HepG2 (cell line): ENCODE data around the gene TIRAP.

Source experiments
- CTCF ChIP-seq: sonication (generic); formaldehyde crosslinking; IDR thresholded peaks from 2 replicates; pipeline ENCODE4 v1.5.0; 2020; ENCODE audit warnings: mild to moderate bottlenecking, missing genetic modification reagents, moderate library complexity
- EZH2 ChIP-seq: conservative IDR thresholded peaks from 2 replicates; pipeline ENCODE4 v1.6.1; 2012; ENCODE audit warnings: mild to moderate bottlenecking, low read depth, low read length, moderate library complexity
- HMGXB4 ChIP-seq, 2 experiments: sonication (generic) in 1 of 2; formaldehyde crosslinking in 1 of 2; IDR thresholded peaks; 2 replicates each; pipeline versions ENCODE4 v1.4.0 to v1.6.1; 2018 to 2020; ENCODE audit warnings: missing genetic modification reagents in 2 of 2, borderline replicate concordance in 1 of 2, low read depth in 1 of 2, mild to moderate bottlenecking in 1 of 2, missing biosample characterization in 1 of 2
- MAX ChIP-seq: IDR thresholded peaks from 2 replicates; pipeline ENCODE4 v1.6.1; 2012; ENCODE audit warnings: inconsistent platforms
- POLR2A ChIP-seq, 2 experiments: IDR thresholded peaks; 2 replicates each; pipeline ENCODE4 v1.6.1; 2011; ENCODE audit warnings: low read depth in 2 of 2, low read length in 2 of 2, mild to moderate bottlenecking in 1 of 2, moderate library complexity in 1 of 2; ENCODE audit not compliant: insufficient read depth in 1 of 2
- TCF7L2 ChIP-seq: IDR thresholded peaks from 2 replicates; pipeline ENCODE4 v1.6.1; 2011; ENCODE audit warnings: mild to moderate bottlenecking, low read depth, low read length, moderate library complexity

GRCh38 chr11:126307706-126308105, 24.8 kb downstream of the TIRAP start:
- TF ChIP-seq TCF7L2 (no peak), HMGXB4 (CRISPR knock-in tag; IDR thresholded peaks at IDR 0.05; ENCODE audit: borderline replicate concordance in 1 of 2, low read depth in 1 of 2) (no peak), CTCF (peak; percentile 57), POLR2A (IDR thresholded peaks at IDR 0.05; ENCODE audit: insufficient read depth in 1 of 2, low read depth in 2 of 2, low read length in 2 of 2) (no peak), EZH2 (no peak), MAX (no peak)
